GM12878 (cell line): ENCODE data around the gene AAMP.

Source experiments
- CTCF ChIP-seq, 3 experiments: IDR thresholded peaks in 2 of 3; conservative IDR thresholded peaks in 1 of 3; 2 replicates each; pipeline ENCODE4 v1.5.1; 2011; ENCODE audit warnings: low read depth in 3 of 3, low read length in 3 of 3, mild to moderate bottlenecking in 3 of 3, control low read depth in 2 of 3, moderate library complexity in 2 of 3, inconsistent platforms in 1 of 3, mixed read lengths in 1 of 3; ENCODE audit not compliant: control insufficient read depth in 2 of 3, insufficient read depth in 1 of 3; ENCODE audit errors: extremely low read depth in 1 of 3
- KDM1A ChIP-seq: fragments of 200-600 bp; sonication (generic); IDR thresholded peaks from 2 replicates; pipeline ENCODE4 v1.6.1; 2016; ENCODE audit warnings: borderline replicate concordance
- MTA2 ChIP-seq: fragments of 450-650 bp; IDR thresholded peaks from 2 replicates; pipeline ENCODE4 v1.6.1; 2016; ENCODE audit warnings: low read depth, mild to moderate bottlenecking, moderate library complexity
- NFIC ChIP-seq: IDR thresholded peaks from 2 replicates; pipeline ENCODE4 v1.6.1; 2012; ENCODE audit warnings: low read depth, mild to moderate bottlenecking, inconsistent platforms, low read length, moderate library complexity
- SP1 ChIP-seq: IDR thresholded peaks from one replicate; pipeline ENCODE4 v1.6.1; 2011; ENCODE audit warnings: low read depth, low read length

GRCh38 chr2:218312267-218312756 is 42.4 kb upstream of the AAMP start:
- TF ChIP-seq CTCF (IDR thresholded peaks at IDR 0.05 in 2 of 3, conservative IDR thresholded peaks at IDR 0.05 in 1 of 3; ENCODE audit: control insufficient read depth in 2 of 3, extremely low read depth in 1 of 3, insufficient read depth in 1 of 3, low read depth in 3 of 3, low read length in 3 of 3) (no peak), NFIC (no peak), KDM1A (no peak), MTA2 (no peak), SP1 (no peak)
